GM21360 (cell line): ENCODE measurements around the gene ITGB8.

ENCODE experiments used
- ATAC-seq: cut with Tn5 transposase; IDR thresholded peaks from one replicate; pipeline ENCODE4 v1.9.1; 2021; ENCODE audit warnings: mild to moderate bottlenecking, moderate library complexity; ENCODE audit not compliant: unreplicated experiment

ITGB8 gene

DNA sequence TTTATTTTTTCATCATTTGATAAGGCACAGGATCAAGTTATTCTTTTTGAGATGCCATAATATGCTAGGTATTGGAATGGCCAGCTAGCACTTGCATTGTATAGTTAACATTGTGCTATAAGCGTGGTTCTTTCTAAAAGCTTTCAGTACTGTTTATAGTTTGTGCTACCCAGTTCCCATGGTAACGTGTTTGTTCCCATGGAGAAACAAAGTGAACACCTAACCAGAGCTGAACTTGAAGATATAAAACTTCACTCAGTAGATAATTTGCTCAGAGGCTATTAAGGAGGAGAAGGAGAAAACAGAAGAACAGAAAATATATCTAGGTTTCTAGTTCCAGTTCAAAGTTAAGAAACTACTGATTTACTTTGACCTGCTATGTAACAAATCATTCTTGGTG lies 23.6 kb upstream of the ITGB8 start:
- ATAC-seq, result no peak

DNA sequence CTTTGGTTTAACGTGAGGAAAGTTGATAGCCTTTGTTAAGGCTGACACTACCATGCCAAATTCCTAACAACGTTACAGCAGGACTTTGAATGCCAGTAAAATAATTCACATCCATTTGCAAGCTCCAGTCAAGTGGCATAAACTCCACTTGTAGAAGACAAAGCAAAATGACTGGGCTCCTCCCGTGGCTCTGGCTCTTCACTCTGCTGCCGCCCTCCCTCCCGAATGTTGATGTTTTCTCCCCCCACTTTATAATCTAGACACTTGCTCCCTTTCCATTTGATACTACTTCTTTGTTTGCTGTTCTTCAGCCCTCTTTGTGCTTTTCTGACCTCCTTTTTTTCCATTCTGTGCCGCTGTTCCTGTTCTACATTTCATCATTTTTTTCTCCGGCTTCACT lies 22.8 kb upstream of the ITGB8 start:
- ATAC-seq, result no peak

DNA sequence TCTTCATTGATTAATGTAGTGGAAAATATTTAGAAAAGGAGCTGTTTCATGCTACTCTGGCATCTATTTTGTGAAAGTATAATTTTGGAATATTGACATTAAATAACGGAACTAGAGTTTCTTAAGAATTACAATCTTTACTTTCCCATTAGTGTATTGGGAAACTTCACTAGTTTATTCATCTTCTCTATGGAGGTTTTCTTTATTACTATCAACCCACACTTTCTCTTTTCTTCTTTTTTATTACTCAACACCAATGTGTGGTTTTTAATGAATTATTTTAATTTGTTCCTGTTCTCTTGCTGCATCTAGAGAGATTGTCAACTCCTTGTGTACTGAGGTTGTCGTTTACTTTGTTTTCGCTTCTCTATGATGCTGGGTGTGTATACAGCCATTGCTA lies 20.4 kb upstream of the ITGB8 start:
- ATAC-seq, result no peak

DNA sequence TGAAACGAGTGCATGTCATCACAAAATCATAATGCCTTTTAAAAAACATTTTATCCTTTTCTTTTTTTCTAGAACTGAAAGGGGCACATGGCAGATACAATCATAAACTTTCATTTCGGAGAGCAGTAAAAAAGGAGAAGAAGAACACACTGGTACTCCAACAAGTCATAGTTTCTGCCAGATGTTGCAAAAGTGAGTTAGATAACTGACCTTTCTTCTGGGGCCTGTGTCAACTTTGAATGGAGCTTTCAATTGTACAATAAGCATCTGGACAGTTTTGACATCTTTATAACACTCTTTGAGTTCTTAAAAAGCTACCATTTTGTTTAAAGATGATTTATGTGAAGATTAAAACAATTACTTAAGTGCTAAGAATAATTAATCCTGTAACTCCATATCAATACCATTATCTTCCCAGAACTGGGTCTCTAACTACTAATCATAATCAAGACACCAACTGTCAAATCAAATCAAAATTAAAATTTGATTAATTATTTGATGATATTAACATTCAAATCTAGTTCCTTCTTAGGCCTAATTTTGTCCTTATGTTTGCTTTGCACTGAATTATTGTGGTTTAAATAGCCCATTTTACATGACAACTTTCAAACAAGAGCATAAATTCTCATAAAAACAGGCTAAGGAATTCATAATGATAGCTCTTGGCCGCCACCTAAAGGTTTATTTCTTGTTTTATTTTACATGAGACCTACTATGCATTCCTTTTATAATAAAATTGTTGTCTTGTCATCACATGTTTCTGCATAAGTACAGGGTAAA lies 19.5 kb upstream of the ITGB8 start:
- no peak for ATAC-seq

DNA sequence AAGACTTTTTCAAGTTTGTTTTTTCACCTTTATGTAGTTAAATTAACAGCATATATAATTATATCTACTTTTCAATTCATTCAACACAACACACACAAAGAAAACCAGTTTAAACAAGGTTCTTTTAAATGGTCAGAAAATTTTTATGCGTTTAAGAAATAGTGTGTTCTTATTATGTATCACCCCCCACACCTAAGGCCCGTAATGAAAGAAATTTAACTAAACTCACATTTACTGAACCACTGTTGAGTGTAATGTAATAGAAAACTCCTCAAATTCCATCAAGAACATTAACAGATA lies 19.0 kb upstream of the ITGB8 start:
- ATAC-seq, result no peak

DNA sequence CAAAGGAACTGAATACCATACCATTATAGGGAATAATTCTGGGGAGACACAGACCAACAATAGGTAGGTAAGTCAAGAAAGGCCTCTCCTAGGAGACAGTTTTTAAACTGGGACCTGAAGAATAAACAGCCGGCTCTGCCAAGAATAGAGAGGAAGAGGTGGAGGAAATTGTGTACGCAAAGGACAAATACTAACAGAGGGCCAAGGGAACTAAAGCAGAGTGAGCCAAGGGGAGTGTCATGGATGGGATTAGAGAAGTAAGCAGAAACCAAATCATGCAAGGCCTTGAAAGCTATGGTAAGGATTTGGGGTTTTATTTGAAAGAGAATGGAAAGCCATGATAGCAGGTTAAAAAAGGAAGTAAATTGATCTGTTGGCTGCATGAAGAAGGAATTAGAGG lies 18.1 kb upstream of the ITGB8 start:
- ATAC-seq, result no peak

DNA sequence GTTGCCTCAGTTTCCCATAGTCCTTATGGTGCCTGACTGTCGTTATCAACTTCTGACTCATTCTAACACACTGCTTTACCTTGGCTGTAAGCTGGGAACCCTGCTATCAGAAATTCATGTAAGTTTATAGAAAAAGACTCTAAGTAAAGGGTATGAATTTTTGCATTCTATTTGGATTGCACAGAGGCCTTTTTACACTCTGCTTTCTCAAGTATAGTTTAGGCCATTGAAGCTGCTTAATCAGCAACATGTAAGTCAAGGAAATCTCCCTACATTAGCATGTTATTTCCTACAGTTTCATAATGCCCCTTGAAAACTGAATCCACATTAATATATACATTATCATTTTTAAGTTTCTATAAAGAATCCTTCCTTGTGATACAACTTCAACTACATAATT lies 17.1 kb upstream of the ITGB8 start:
- no peak for ATAC-seq

DNA sequence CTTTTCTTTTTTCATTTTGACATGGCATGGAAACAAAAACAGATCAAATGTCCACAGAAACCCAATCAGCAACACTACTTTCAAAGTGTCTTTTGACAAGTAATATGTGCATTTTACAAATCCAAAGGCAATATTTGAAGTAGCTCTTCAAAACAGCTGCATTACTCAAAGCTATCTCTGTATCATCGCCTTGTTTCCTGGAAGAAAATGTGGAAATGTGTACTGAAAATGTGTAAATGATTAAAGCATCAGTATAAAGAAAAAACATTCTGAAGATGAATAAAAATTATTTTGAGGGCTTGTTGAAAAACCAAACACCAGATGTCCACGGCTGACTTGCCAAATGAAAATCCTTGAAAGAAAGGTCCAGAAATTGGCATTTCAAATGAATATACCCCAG lies 16.5 kb upstream of the ITGB8 start:
- ATAC-seq, result no peak

DNA sequence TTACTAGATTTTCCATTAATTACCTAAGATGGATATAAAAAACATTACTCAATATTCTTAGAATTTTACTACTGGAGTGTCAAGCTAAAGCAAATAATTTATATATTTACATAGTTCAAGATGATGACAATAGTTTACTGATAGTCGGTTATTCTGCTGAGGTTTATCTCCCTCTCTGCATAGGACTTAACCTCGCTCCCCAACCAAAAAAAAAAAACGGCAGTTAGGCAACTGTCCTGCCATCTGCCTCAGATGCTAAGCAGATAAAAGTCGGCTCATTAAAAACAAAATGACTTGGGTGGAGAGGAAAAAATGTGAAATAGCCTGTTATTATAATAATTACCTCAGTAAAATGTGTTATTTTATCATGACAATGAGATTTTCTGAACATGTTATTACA lies 14.0 kb upstream of the ITGB8 start:
- no peak for ATAC-seq

DNA sequence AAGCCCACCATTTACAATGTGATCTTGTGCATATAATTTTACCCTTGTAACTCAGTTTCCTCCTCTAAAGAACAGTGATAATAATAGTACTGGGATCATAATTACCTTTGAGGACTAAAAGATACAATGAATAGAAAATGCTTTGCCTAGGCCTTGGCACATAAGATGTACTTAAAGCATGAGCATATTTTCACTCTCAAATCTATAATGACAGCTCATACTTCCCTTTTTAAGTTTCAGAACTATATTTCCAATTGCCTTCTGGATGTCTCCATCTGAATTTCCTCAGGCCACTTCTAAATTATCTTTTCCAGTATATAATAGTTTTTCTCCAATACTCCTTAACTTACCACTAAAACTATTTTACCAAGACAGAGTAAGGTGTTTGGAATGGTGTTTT lies 13.3 kb upstream of the ITGB8 start:
- no peak for ATAC-seq

DNA sequence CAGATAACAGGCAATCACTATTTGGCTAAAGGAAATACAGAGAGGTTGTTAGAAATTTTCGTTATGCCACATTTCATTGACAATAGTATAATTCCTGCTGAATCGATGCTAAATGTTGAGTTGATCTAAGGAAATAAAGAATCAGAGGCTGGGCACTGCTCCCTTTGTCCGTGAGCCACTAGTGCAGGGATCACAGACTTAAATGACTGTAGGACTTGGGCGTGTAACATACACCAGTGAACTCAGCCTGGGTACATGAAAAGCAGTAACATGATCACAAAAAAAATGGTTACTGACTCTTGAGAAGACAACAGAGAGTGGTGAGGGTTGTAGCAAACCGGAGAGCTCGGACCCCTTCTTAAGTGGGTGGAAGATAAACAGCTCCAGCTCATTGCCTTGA lies 11.8 kb upstream of the ITGB8 start:
- ATAC-seq, result no peak

DNA sequence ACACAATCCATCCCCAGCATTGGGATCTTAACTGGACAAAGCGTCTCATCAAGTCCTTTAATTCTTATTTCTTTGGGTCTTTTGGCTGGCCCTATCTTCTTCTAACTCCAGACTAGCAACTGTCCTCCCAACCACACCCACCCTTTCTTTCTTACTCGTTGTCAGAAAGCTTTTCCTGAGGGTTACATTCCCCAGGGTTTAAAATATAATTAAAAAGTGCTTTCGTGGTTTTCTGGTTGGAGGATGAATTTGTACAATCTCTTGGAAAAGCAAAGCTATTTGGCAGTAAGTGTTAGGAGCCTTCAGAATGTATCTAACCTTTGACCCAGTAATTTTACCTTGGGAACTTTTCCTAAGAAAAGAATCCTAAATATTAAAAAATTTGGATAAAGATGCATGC lies 10.4 kb upstream of the ITGB8 start:
- ATAC-seq, result no peak

DNA sequence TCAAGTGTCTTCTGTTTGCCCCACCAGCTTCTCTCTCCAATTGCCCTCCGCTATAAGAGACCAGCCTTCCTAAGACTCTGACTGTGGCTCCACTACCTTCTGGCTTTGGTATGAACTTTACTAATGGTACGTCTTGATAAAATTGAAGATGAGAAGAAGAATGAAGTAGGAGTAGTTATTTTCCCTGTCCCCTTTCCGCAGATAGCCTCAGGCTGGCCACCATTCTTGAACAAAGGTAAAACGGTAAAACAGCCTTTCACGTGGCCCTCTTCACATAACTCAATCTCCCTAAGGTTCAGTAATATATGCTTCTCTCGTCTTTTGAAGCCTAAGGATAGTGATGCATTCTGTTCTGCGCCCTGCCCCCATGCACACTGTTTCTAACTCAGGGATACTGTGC lies 9.9 kb upstream of the ITGB8 start:
- no peak for ATAC-seq

DNA sequence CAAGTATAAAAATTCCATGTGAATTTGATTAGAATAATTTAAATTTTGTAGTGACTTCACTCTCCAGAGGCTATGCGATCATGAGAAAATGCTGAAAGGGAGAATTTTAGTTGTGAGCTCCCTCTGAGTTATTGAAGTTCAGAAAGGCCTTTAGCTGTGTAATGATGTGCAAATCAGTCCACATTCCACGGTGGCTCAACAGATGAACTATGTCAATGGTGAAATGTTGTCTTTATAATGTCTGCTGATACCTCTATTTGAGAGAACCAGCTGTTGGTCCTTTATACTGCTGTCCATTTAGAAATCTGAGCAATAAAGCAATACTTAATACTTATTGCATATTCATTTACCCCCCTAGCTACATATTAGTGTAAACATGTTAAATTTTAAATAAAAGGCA lies 7.1 kb upstream of the ITGB8 start:
- ATAC-seq, result no peak

DNA sequence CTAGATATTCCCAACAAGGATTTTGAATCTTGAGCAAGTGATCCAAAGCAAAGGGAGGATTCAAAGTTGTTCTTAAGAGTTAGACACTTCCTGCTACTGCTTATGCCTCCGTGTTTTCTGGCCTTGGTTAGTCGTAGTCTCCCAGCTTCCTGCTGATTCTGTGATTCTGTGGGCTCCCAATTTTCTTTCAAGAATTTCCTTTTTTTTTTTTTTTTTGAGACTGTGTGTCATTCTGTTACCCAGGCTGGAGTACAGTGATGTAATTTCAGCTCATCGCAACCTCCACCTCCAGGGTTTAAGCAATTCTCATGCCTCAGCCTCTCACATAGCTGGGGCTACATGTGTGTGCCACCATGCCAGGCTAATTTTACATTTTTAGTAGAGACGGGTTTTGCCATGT lies 4.4 kb upstream of the ITGB8 start:
- ATAC-seq, result no peak

DNA sequence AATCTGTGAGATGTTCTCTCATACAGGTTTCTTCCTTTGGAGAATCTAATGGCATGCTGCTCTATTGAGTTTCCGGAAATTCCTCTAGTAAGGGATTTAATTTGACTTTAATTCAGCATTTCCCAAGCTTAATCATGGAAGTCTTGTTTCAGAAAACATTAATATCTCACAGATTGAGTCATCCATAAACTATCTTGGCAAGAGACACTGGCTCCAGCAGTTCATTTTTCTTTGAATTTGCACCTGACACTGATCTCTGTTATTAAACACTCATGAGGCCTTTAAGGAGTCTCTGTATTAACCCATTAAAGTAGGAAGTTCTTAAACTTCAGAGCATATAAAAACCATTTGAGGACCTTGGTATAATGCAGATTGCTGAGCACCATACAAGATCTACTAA lies 3.6 kb upstream of the ITGB8 start:
- ATAC-seq, result no peak

DNA sequence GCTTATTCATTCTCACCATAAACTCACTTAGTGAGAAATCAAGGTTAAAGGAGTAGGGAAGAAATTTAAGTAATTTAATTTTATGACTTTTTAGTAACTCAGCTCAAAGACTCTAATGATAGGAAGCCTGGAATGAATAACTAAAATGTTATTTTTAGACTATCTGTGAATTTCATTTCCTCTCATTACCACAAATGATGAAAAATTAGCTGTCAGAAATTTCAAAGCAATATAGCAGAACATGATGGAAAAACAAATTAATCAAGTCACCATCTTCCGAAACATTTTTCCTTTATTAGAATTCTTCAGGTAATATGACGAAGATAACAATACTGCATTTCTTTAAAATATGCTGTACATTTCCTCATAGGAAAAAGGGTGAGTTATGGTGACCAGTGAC lies 2.7 kb upstream of the ITGB8 start:
- no peak for ATAC-seq

DNA sequence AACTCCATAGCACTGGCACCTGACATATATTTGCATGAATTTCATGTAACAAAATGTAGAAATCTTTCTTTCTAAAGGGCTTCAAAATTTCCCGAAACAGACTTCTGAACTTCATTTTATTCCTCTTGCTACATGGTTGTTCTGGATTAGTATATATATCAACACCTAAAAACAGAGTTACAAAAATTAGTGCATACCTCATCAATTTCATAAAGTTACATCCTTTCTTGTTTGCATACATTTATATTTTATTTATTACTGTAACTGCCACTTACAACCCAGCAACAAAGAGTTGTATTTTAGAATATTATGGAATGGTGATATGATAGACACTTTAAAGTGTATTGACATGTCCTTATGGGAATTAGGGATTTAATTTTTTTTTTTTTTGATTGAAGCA lies 2.0 kb upstream of the ITGB8 start:
- no peak for ATAC-seq

DNA sequence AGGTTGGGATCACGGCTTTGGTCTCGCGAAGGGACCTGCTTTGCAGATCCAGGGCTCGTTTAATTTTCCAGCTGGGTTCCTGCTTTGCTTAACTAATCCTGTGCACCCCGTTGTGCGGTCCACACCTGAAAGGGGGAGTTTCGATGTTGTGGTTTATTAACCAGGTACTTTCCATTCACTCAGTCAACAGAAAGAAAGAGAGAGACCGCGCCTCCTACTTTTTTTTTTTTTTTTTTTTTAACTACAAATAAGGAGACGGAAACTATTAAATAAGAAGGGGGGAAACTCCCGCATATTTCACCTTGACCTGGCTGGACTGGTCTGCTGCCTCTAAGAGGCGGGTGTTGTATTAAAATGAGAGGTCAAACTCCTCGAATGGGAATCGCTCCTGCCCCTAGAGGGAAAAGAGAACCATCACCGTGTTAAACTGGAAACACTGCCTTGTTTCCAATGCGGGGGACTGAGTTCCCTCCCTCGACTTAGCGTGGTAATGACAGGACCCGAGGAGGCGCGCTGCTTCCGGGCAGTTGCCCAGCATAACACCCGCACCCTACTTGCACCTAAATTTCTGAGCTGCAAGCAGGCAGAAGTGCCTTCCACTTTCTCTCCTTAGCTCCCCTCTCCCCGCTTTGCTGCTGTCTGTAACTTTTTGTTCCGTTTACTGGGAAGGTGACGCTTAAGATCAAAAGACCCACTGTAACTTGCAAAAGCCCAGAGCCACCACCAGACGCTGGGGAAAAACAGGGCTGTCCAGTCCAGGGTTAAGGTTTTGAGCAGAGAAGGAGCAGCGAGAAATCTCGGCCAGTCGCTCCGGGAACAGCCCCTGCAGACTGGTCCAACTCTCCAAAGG lies 1.1 kb upstream of the ITGB8 start:
- ATAC-seq, result peak; percentile 36

DNA sequence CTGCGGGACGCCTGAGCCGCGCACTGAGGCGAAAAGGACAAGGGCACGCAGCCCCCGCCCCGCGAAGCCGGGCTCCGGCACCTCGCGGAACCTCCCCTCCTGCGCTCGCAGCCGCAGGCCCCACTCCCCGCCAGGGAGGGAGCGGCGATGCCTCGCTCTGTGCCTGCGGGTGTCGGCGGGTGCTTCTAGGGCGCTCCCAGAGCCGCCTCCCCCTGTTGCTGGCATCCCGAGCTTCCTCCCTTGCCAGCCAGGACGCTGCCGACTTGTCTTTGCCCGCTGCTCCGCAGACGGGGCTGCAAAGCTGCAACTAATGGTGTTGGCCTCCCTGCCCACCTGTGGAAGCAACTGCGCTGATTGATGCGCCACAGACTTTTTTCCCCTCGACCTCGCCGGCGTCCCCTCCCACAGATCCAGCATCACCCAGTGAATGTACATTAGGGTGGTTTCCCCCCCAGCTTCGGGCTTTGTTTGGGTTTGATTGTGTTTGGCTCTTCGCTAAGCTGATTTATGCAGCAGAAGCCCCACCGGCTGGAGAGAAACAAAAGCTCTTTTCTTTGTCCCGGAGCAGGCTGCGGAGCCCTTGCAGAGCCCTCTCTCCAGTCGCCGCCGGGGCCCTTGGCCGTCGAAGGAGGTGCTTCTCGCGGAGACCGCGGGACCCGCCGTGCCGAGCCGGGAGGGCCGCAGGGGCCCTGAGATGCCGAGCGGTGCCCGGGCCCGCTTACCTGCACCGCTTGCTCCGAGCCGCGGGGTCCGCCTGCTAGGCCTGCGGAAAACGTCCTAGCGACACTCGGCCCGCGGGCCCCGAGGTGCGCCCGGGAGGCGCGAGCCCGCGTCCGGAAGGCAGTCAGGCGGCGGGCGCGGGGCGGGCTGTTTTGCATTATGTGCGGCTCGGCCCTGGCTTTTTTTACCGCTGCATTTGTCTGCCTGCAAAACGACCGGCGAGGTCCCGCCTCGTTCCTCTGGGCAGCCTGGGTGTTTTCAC lies 519 bp downstream of the ITGB8 start:
- ATAC-seq, result peak; percentile 28
